OCI-LY7 (cell line): Measurements from ENCODE around the gene DNM3. TPM values are rescaled to one million over a fixed set of nuclear protein-coding genes. Genes with fewer than 3 reads are reported as not detected.

Experiments used
- BruUV-seq: library from RNA; stranded (reverse); fragments of 400-500 nt; replicated peaks from 2 replicates; lab custom pipeline; 2021; lab: Mats Ljungman, UMichigan
- CTCF ChIA-PET: fragments of 300-600 bp; sonication (Branson Sonifier 250); formaldehyde crosslinking; loops from one replicate; lab custom pipeline; 2022; ENCODE audit warnings: antibody characterized with exemption; ENCODE audit not compliant: unreplicated experiment; lab: Charles Lee
- POLR2A ChIA-PET: fragments of 300-600 bp; sonication (Branson Sonifier 250); formaldehyde crosslinking; loops from one replicate; lab custom pipeline; 2022; ENCODE audit warnings: antibody characterized with exemption; lab: Charles Lee
- DNase-seq: peaks from one replicate; pipeline ENCODE4 v3.0.0-alpha.2; 2015; ENCODE audit warnings: low spot score
- H2AFZ ChIP-seq: fragments of 200-600 bp; sonication (generic), shearing (Covaris generic); 2 replicates; pipeline ENCODE4 v1.6.1; 2014; ENCODE audit warnings: mild to moderate bottlenecking, antibody characterized with exemption, low read length, moderate library complexity
- H3K27ac ChIP-seq: fragments of 200-600 bp; sonication (generic); 2 replicates; pipeline ENCODE4 v1.5.1; 2014; ENCODE audit warnings: mixed run types, low read depth, mild to moderate bottlenecking, moderate library complexity, low read length, inconsistent platforms; ENCODE audit not compliant: poor library complexity, severe bottlenecking
- H3K36me3 ChIP-seq: fragments of 200-600 bp; sonication (generic); 2 replicates; pipeline ENCODE4 v1.6.1; 2014; ENCODE audit warnings: mild to moderate bottlenecking, antibody characterized with exemption, low read length, moderate library complexity, mixed read lengths; ENCODE audit not compliant: insufficient read depth
- H3K4me1 ChIP-seq: fragments of 200-600 bp; sonication (generic); 2 replicates; pipeline ENCODE4 v1.5.1; 2014; ENCODE audit warnings: mild to moderate bottlenecking, low read length; ENCODE audit not compliant: insufficient read depth, poor library complexity, severe bottlenecking
- H3K4me2 ChIP-seq: fragments of 200-600 bp; sonication (generic); 2 replicates; pipeline ENCODE4 v1.6.1; 2014; ENCODE audit warnings: mild to moderate bottlenecking, low read length
- H3K4me3 ChIP-seq: fragments of 200-600 bp; sonication (generic); 2 replicates; pipeline ENCODE4 v1.5.1; 2014; ENCODE audit warnings: mild to moderate bottlenecking, low read depth, low read length; ENCODE audit not compliant: poor library complexity, severe bottlenecking
- H3K79me2 ChIP-seq: fragments of 200-600 bp; sonication (generic); 2 replicates; pipeline ENCODE4 v1.6.1; 2016; ENCODE audit warnings: low read depth, mild to moderate bottlenecking, low read length, moderate library complexity, mixed read lengths; ENCODE audit not compliant: insufficient read depth
- H3K9me2 ChIP-seq: fragments of 200-600 bp; sonication (generic); 2 replicates; pipeline ENCODE4 v1.6.1; 2016; ENCODE audit warnings: mild to moderate bottlenecking, low read length, mixed read lengths; ENCODE audit not compliant: insufficient read depth
- H3K9me3 ChIP-seq: fragments of 200-600 bp; sonication (generic); 2 replicates; pipeline ENCODE4 v1.6.1; 2014; ENCODE audit warnings: mild to moderate bottlenecking, mixed run types, low read length, mixed read lengths
- H4K20me1 ChIP-seq: fragments of 200-600 bp; sonication (generic); 2 replicates; pipeline ENCODE4 v1.6.1; 2014; ENCODE audit warnings: mild to moderate bottlenecking, antibody characterized with exemption, low read length, moderate library complexity, mixed read lengths; ENCODE audit not compliant: insufficient read depth
- EZH2phosphoT487 ChIP-seq: fragments of 200-600 bp; sonication (generic); IDR thresholded peaks from 2 replicates; pipeline ENCODE4 v1.6.1; 2018; ENCODE audit warnings: low read depth, borderline replicate concordance, mild to moderate bottlenecking, mixed run types, antibody characterized with exemption, low read length, moderate library complexity, mixed read lengths
- intact Hi-C: fragments of 100-400 bp; cut with micrococcal nuclease; formaldehyde crosslinking; loops from one replicate; pipeline ENCODE4 v1.10.0; 2022; ENCODE audit not compliant: unreplicated experiment
- total RNA-seq, 2 experiments: library from RNA; depleted of rRNA in 1 of 2; stranded (reverse); fragments of >200 nt in 1 of 2; shearing (Covaris generic) in 1 of 2; gene quantifications; 2 replicates each; pipeline ENCODE4 v1.2.3, GENCODE V29; 2014 to 2022
- TF ChIP-seq, protein P1 (sequence below): fragments of 200-600 bp; sonication (generic); conservative IDR thresholded peaks from 2 replicates; pipeline ENCODE4 v1.5.1; 2014; ENCODE audit warnings: mild to moderate bottlenecking, antibody characterized with exemption, low read length, moderate library complexity, mixed read lengths

DNM3 gene
- total RNA-seq, 2 experiments from 2014 or later: 0.47 to 0.61 TPM

DNA sequence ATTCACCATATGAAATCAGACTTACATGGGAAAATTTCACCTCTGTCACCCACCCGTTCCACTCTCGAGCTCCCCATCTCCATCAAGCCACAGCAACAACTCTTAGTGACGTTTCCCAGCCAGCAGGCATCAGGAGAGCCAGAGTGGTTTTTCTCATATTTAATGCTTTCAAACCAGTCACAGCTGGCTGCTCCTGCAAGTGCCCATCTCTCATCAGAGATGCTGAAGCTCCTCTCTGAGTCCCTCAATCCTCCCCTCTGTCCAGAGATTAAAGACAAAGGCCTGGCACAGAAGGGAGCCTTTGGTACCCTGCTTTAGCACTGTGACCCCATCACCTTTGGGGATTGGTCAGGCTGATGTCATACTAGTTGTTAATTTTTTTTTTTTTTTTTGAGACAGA is 277.3 kb downstream of the DNM3 start:
- H2AFZ ChIP-seq: no peak overlapping the region
- no peaks in the 10 kb centered on the region for H3K36me3 ChIP-seq
- BruUV-seq: no TSS peak
- H3K27ac ChIP-seq: no peak overlapping the region
- no peak overlapping the region for H3K4me3 ChIP-seq
- H4K20me1 ChIP-seq: no peaks in the 10 kb centered on the region
- H3K9me3 ChIP-seq: no peaks in the 10 kb centered on the region
- CTCF ChIA-PET: no interaction called here
- no peak for DNase-seq
- H3K9me2 ChIP-seq: no peaks in the 10 kb centered on the region
- intact Hi-C loops: no loop called here
- POLR2A ChIA-PET: interaction anchor here (0.7 to 1.3 kb wide), 3 partner anchors 10 to 258 kb away, joined by 3 to 4 read pairs (median 3); no protein-coding TSS in a partner anchor
- H3K4me1 ChIP-seq: no peaks in the 10 kb centered on the region
- no peak overlapping the region for H3K4me2 ChIP-seq
- H3K79me2 ChIP-seq: no peaks in the 10 kb centered on the region
- no peak for TF ChIP-seq EZH2phosphoT487
- TF ChIP-seq, protein P1, sequence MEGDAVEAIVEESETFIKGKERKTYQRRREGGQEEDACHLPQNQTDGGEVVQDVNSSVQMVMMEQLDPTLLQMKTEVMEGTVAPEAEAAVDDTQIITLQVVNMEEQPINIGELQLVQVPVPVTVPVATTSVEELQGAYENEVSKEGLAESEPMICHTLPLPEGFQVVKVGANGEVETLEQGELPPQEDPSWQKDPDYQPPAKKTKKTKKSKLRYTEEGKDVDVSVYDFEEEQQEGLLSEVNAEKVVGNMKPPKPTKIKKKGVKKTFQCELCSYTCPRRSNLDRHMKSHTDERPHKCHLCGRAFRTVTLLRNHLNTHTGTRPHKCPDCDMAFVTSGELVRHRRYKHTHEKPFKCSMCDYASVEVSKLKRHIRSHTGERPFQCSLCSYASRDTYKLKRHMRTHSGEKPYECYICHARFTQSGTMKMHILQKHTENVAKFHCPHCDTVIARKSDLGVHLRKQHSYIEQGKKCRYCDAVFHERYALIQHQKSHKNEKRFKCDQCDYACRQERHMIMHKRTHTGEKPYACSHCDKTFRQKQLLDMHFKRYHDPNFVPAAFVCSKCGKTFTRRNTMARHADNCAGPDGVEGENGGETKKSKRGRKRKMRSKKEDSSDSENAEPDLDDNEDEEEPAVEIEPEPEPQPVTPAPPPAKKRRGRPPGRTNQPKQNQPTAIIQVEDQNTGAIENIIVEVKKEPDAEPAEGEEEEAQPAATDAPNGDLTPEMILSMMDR: no peak

DNA sequence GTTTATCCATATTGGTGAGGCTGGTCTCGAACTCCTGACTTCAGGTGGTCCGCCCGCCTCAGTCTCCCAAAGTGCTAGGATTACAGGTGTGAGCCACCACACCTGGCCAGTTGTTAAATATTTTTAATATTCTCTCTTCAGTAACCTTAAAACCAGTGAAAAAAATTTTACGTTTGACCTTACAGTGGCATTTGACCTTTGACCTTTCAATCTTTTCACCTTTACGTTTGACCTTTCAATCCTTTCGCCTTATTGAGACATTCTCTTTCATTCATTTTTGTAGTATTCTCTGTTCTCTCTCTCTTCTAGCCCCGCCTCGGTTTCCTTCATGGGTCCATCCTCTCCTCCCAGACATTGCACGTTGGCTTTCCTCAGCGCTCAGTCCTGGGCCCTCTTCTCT is 277.9 kb downstream of the DNM3 start:
- H3K9me2 ChIP-seq: no peaks in the 10 kb centered on the region
- intact Hi-C loops: no loop called here

GRCh38 chr1:172120381-172120780 is 279.1 kb downstream of the DNM3 start:
- Histone ChIP-seq H3K79me2 (no peaks in the 10 kb centered on the region), H3K4me3 (no peak overlapping the region), H3K9me3 (no peaks in the 10 kb centered on the region), H3K4me2 (no peak overlapping the region), H3K9me2 (no peaks in the 10 kb centered on the region), H2AFZ (no peak overlapping the region), H3K4me1 (no peaks in the 10 kb centered on the region), H3K36me3 (no peaks in the 10 kb centered on the region), H3K27ac (no peak overlapping the region), H4K20me1 (no peaks in the 10 kb centered on the region)
- intact Hi-C loops: no loop called here
- no TSS peak for BruUV-seq
- TF ChIP-seq, protein P1: no peak
- TF ChIP-seq EZH2phosphoT487: no peak
- DNase-seq: no peak
- ChIA-PET CTCF (no interaction called here), POLR2A (interaction anchor here (0.6 kb wide), 2 partner anchors 33 to 291 kb away, joined by 3 read pairs; no protein-coding TSS in a partner anchor)

More for the DNA sequence above, 277.9 kb downstream of the DNM3 start:
- no peak for DNase-seq
- no peaks in the 10 kb centered on the region for H4K20me1 ChIP-seq
- no peak overlapping the region for H3K27ac ChIP-seq
- BruUV-seq: no TSS peak
- TF ChIP-seq, protein P1: no peak
- TF ChIP-seq EZH2phosphoT487: no peak
- no peak overlapping the region for H3K4me3 ChIP-seq
- H3K4me1 ChIP-seq: no peaks in the 10 kb centered on the region
- no peak overlapping the region for H2AFZ ChIP-seq
- H3K4me2 ChIP-seq: no peak overlapping the region
- ChIA-PET POLR2A (no interaction called here), CTCF (no interaction called here)
- H3K9me3 ChIP-seq: no peaks in the 10 kb centered on the region
- H3K36me3 ChIP-seq: no peaks in the 10 kb centered on the region
- no peaks in the 10 kb centered on the region for H3K79me2 ChIP-seq
